Neuron (in vitro differentiated cells): Measurements from ENCODE around the gene PRDX2.

Experiments used
- H2AFZ ChIP-seq: one replicate; pipeline ENCODE4 v1.6.1; 2013; ENCODE audit warnings: low read depth, mild to moderate bottlenecking, inconsistent platforms, low read length, moderate library complexity
- H3K27me3 ChIP-seq: one replicate; pipeline ENCODE4 v1.6.1; 2013; ENCODE audit warnings: low read length; ENCODE audit not compliant: insufficient read depth
- H3K36me3 ChIP-seq: one replicate; pipeline ENCODE4 v1.6.1; 2013; ENCODE audit warnings: low read length; ENCODE audit not compliant: insufficient read depth
- H3K4me1 ChIP-seq: one replicate; pipeline ENCODE4 v1.6.1; 2013; ENCODE audit warnings: low read length; ENCODE audit not compliant: insufficient read depth
- H3K4me3 ChIP-seq: 2 replicates; pipeline ENCODE4 v1.5.1; 2013; ENCODE audit warnings: mild to moderate bottlenecking, low read length, moderate library complexity
- H3K9me3 ChIP-seq: one replicate; pipeline ENCODE4 v1.6.1; 2013; ENCODE audit warnings: low read length

PRDX2 gene

DNA sequence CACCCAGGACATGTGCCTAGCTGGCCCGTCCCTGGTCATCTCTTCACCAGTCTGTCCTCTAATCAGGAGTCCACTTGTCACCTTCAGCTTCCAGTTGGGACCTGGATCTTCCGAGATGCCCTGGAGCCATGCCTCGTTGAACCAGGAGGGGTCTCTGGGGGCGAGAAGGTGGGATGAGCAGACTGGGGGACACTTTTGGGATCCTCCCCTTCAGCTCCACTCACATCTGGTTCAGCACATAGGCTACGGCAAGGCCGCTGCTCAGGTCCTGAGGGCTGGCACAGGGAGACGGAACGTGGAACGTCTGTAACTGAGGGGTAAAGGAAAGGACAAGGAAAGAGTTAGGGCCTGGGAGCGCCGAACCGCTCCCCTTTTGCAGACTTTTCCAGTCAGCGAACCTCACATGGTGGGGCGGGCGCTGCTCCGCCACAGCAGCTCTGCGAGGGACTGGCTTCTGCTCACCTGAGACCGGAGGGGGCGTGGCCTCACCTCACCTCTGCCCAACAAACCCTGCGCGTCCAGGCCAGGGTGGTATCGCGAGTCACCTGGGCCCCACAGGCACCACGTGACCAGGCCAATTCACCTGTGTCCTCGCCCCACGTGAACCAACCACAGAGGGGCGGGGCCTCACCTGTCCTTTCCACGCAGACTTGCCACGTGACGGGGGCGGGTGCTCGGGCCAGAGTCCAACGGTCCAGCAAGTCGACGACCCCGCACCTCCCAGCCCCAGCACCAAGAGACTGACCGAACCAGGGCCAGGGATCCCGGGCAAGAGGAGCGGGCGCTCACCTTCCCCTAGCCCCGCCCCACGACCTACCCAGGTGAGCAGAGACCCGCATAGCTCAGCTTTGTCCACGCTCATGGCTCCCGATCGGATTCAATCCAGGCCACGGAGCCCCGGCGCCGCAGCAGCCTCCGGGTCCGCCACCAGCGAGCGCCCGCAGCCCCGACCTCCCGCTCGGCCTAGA is 26.7 kb downstream of the PRDX2 start, which contains the start of gene HOOK2:
Gene HOOK2, minus strand, starts transcription at position 965 of the 968 bp plus-strand sequence. Its CDS starts 103 bp downstream, at position 862.
- Histone ChIP-seq H3K4me3 (peak within 1 kb of the TSS; percentile 60), H3K27me3 (no peaks in the 10 kb centered on the region), H2AFZ (peak within 1 kb of the TSS; percentile 15), H3K4me1 (peaks cover 28% of the 10 kb centered on the region), H3K36me3 (no peaks in the 10 kb centered on the region), H3K9me3 (no peaks in the 10 kb centered on the region)

DNA sequence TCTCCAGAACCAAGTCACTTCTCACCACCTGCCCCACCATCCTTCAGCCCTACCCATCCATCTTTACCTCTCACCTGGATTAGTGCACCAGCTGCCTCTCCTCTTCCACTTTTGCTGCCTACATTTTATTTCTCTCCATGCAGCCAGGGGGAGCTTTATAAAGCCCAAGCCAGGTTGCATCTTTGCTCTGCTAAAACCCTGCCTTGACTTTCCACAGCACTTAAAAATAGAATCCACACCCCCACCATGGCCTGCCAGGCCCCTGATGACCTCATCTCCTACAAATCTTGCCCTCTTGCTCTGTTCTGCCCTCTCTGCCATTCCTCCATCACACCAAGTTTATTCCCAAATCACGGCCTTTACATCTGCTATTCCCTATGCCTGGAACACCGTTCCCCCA is 28.0 kb downstream of the PRDX2 start:
- Histone ChIP-seq H2AFZ (no peak overlapping the region), H3K36me3 (no peaks in the 10 kb centered on the region), H3K27me3 (no peaks in the 10 kb centered on the region), H3K9me3 (no peaks in the 10 kb centered on the region), H3K4me1 (peaks cover 18% of the 10 kb centered on the region), H3K4me3 (no peak overlapping the region)

DNA sequence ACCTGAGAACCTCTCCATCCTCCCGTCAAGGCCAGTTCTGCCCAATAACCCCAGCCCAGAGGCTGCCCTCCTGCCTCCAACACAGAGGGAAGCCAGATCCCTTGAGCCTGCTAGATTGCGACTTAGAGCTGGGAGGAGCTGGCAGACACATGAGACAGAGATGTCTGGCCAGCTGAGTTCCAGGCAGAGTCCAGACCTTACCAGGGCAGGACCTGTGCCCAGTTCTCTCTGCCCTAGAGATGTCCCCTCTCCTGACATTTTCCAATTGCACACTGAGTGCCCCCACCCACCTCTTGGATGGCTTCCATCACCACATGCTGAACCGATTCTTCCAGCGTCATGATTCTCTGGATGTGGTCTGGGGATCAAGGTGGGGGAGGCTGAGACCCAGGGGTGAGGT is 29.3 kb downstream of the PRDX2 start:
- Histone ChIP-seq H3K4me3 (no peak overlapping the region), H3K4me1 (peaks cover 8% of the 10 kb centered on the region), H3K27me3 (no peaks in the 10 kb centered on the region), H3K9me3 (no peaks in the 10 kb centered on the region), H3K36me3 (no peaks in the 10 kb centered on the region), H2AFZ (no peak overlapping the region)

DNA sequence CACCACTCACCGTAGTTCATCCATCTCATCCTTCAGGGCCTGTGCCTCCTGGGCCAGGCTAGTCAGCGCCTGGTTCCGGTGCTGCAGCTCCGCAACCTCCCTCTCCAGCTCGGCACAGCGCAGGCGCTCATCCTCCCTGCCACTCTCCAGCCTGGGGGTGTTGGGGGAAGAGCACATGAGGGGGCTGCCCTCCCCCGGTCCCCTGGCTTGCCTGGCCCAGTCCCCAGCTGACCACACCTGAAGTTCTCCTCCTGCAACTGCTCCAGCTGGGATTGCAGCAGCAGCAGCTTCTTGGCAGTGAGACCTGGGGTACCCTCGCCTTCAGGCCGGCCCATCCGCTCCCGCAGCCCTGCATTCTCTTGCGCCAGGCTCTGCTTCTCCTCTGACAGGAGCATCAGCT is 30.7 kb downstream of the PRDX2 start:
- H3K4me3 ChIP-seq: no peak overlapping the region
- H3K27me3 ChIP-seq: no peaks in the 10 kb centered on the region
- peaks cover 6% of the 10 kb centered on the region for H3K4me1 ChIP-seq
- H3K9me3 ChIP-seq: no peaks in the 10 kb centered on the region
- no peak overlapping the region for H2AFZ ChIP-seq
- H3K36me3 ChIP-seq: no peaks in the 10 kb centered on the region

DNA sequence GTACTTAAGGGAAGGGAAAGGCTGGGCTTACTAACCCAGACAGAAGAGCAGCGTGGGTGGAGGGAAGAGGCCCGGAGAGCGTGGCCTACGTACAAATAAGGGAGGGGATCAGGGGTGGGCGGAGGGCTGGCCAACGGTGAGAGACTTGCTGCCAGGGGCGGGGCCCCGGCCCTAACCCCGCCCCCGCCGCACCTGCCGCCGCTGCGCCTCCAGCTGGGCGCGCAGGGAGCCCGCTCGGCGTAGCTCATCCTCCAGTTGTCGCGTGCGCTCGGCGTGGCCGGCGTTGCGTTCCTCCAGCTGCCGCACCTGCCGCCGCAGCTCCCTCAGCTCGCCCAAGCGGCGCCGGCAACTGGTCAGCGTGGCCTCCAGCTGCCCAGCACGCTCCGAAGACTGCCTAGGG is 31.9 kb downstream of the PRDX2 start:
- no peak overlapping the region for H2AFZ ChIP-seq
- H3K4me1 ChIP-seq: peaks cover under 1% of the 10 kb centered on the region
- no peaks in the 10 kb centered on the region for H3K27me3 ChIP-seq
- H3K36me3 ChIP-seq: peaks cover 3% of the 10 kb centered on the region
- no peaks in the 10 kb centered on the region for H3K9me3 ChIP-seq
- H3K4me3 ChIP-seq: no peak overlapping the region

DNA sequence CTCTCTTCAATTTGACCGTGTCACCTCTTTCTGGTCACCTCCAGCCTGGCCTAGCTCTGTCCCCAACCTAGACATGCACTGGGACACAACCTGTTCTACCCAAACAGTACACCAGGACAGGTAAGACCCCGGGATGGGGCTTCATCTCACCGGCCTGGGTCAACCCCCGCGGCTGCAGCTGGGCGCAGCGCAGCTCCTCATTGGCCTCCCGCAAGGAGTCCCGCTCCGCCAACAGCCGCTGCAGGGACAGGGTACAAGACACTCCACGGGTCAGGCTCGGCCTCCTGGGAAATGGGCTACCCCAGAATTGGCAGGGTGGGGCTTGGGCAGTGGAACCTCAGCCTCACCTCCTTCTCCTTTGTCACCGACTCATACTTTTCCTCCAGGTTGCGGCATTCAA is 33.9 kb downstream of the PRDX2 start:
- H3K4me3 ChIP-seq: no peak overlapping the region
- H3K9me3 ChIP-seq: peaks cover 8% of the 10 kb centered on the region
- H2AFZ ChIP-seq: no peak overlapping the region
- no peaks in the 10 kb centered on the region for H3K4me1 ChIP-seq
- no peaks in the 10 kb centered on the region for H3K27me3 ChIP-seq
- H3K36me3 ChIP-seq: peaks cover 14% of the 10 kb centered on the region

DNA sequence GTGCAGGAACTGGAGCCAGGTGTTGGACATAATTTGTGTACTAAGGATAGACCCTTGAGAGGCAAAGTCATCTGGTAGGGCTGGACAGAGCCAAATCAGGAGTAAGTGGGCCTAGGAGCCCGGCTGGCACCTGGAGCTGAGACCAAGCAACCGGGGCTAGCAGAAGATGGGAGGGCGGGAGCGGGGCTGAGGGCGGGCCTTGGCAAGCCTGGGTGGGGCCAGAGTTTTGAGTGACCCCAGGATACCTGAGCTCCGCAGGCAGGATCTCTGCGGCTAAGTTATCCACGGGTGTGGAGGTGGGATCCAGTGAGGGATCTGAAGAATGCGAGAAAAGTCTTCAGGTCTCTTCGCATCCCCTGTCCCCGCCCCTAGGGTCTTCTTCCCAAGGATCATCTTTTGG is 34.5 kb downstream of the PRDX2 start:
- peaks cover 8% of the 10 kb centered on the region for H3K9me3 ChIP-seq
- no peak overlapping the region for H2AFZ ChIP-seq
- H3K27me3 ChIP-seq: no peaks in the 10 kb centered on the region
- H3K4me3 ChIP-seq: no peak overlapping the region
- H3K36me3 ChIP-seq: peaks cover 14% of the 10 kb centered on the region
- no peaks in the 10 kb centered on the region for H3K4me1 ChIP-seq

DNA sequence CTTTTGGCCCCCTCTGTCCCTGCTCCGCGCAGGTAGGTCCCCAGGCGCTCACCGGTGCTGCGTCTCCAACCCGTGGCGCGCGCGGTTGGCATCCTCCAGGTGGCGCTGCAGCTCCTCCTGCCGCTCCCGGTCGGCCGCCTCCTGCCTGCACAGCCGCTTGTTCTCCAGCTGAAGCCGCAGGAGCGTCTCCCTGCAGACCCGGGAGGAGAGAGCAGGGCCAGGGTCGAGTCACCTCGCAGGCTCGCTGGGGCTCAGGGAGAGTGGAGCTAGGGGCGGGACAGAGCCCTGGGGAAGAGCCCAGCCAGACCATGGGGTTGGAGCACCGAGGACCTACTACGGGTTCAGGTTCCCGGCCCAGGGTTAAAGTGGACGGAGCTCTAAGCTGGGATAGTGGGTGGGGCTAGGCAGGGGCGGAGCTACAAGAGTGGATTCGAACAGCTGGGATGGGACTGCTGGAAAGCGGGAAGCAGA is 35.5 kb downstream of the PRDX2 start:
- Histone ChIP-seq H2AFZ (no peak overlapping the region), H3K4me3 (peak overlapping the region; percentile 48), H3K9me3 (peaks cover 8% of the 10 kb centered on the region), H3K4me1 (no peaks in the 10 kb centered on the region), H3K36me3 (peaks cover 14% of the 10 kb centered on the region), H3K27me3 (no peaks in the 10 kb centered on the region)

DNA sequence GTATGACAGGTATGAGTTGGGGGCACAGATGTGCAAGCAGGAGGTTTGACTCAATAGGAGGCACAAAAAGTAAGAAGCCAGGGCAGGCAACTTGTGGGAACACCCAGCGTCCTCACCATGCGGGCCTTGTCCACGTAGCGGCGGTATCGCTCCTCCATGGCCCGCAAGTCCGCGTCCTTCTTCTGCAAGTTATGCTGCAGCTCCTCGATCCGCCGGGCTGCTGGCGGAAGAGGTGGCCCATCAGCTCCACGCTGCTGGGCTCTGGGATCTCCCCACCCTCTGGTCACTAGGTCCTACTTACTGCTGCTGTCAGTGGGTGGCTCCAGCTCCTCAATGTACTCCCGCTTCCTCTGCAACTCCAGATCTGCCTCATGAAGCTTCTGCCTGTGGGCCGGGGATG is 36.9 kb downstream of the PRDX2 start:
- H3K4me3 ChIP-seq: no peak overlapping the region
- no peaks in the 10 kb centered on the region for H3K27me3 ChIP-seq
- H3K36me3 ChIP-seq: peaks cover 14% of the 10 kb centered on the region
- H3K4me1 ChIP-seq: no peaks in the 10 kb centered on the region
- H3K9me3 ChIP-seq: peaks cover 8% of the 10 kb centered on the region
- no peak overlapping the region for H2AFZ ChIP-seq

DNA sequence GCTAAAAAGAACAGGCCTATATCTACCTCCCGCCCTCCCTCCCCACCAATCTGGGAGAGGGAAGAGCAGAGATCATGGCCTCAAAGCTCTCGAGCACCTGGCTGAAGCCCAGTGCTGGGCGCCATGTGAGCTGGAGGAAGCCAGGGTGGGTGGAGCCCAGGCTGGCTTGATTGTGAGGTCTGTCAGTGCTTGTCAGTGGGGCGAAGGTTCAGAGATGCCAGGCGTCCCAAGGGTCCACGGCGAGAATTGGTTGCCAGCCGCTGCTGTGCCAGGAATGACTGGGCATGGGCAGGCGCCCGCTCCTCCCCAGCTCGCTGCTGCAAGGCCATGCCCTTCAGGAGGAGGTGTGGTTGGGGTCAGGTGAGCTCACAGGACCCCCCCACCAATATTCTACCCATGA is 38.5 kb downstream of the PRDX2 start:
- Histone ChIP-seq H3K9me3 (peaks cover 8% of the 10 kb centered on the region), H3K27me3 (no peaks in the 10 kb centered on the region), H3K36me3 (peaks cover 14% of the 10 kb centered on the region), H2AFZ (no peak overlapping the region), H3K4me3 (no peak overlapping the region), H3K4me1 (no peaks in the 10 kb centered on the region)

DNA sequence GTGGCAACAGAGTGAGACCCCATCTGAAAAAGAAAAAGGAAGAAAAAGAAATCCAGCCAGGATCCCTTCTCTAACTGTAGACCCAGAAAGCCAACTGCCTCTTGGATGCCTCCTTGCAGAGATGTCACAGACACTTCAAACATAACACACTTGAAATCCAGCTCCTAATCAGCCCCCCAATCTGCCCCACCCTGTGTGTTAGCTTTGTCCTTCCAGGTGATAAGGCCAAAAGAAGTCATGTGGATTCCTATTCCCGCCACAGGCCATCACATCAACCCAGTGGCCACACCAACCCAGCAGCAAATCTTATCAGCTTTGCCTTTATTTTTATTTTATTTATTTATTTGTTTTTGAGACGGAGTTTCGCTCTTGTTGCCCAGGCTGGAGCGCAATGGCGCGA is 41.9 kb downstream of the PRDX2 start:
- Histone ChIP-seq H3K36me3 (peaks cover 11% of the 10 kb centered on the region), H3K27me3 (no peaks in the 10 kb centered on the region), H2AFZ (no peak overlapping the region), H3K4me3 (no peak overlapping the region), H3K4me1 (no peaks in the 10 kb centered on the region), H3K9me3 (peaks cover 8% of the 10 kb centered on the region)

DNA sequence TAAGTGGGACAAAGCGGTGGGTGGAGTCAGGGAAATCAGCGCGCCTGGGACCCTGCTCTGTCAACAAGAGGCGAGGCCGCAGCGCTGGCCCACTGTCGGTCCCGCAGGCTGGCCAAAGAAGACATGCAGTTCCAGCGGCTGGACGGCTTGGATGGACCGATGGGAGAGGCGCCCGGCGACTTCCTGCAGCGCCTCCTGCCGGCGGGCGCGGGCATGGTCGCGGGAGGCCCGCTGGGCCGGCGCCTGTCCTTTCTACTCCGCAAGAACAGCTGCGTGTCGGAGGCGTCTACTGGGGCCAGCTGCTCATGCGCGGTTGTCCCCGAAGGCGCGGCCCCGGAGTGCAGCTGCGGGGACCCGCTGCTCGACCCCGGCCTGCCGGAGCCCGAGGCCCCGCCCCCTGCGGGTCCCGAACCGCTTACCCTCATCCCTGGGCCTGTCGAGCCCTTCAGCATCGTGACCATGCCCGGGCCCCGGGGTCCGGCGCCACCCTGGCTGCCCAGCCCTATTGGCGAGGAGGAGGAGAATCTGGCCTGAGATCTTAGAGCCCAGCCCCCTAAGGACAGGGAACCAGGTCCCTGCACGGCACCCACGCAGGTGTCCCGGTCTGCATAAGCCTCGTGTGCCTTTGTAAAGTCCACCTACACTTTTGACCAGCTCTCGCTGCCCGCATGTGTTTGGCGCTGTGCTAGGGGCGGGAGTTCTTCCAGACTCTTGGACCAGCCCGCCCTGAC is 43.9 kb downstream of the PRDX2 start:
- Histone ChIP-seq H3K4me3 (no peak overlapping the region), H3K36me3 (no peaks in the 10 kb centered on the region), H3K4me1 (no peaks in the 10 kb centered on the region), H3K27me3 (no peaks in the 10 kb centered on the region), H3K9me3 (no peaks in the 10 kb centered on the region), H2AFZ (peak overlapping the region; percentile 6)
